NCI-H2196 treated with DMSO at 0.1 percent for 48 hours (cell line): ENCODE measurements around the gene ITPA.
"Not testable (repeated sequence)": the region's sequence is repeated elsewhere in the genome, so short reads cannot be mapped to it uniquely, and the experiment has no call there.

Source experiments
- DNase-seq: peaks from one replicate; lab custom pipeline; 2025; ENCODE audit not compliant: unreplicated experiment; lab: John Stamatoyannopoulos, UW

ITPA gene

GRCh38 chr20:3172933-3173609 lies 36.2 kb upstream of the ITPA start, which contains the start of gene LZTS3:
Gene LZTS3, minus strand, starts transcription at chr20:3173549. Its CDS starts 6,386 bp downstream, at chr20:3167163.
- DNase-seq: no peak

GRCh38 chr20:3173610-3174441 lies 35.5 kb upstream of the ITPA start:
- peak; percentile 68 for DNase-seq

- DNase-seq: no peak
These were observed 34.6 kb upstream of the ITPA start for GRCh38 chr20:3174442-3175261.

GRCh38 chr20:3175270-3175669 lies 34.0 kb upstream of the ITPA start:
- DNase-seq: no peak

GRCh38 chr20:3177746-3178485 lies 31.4 kb upstream of the ITPA start:
- DNase-seq: no peak

GRCh38 chr20:3180319-3180718 lies 29.0 kb upstream of the ITPA start:
- DNase-seq: no peak

- no peak for DNase-seq
These were observed 28.0 kb upstream of the ITPA start for GRCh38 chr20:3181270-3181669.

- not testable (repeated sequence) for DNase-seq
These were observed 26.9 kb upstream of the ITPA start for GRCh38 chr20:3182429-3182828.

- no peak for DNase-seq
These were observed 25.2 kb upstream of the ITPA start for GRCh38 chr20:3183896-3184612.

GRCh38 chr20:3187861-3188260 lies 21.4 kb upstream of the ITPA start:
- not testable (repeated sequence) for DNase-seq

GRCh38 chr20:3188823-3189413 lies 20.4 kb upstream of the ITPA start:
- no peak for DNase-seq

- DNase-seq: no peak
These were observed 19.7 kb upstream of the ITPA start for GRCh38 chr20:3189561-3190131.

GRCh38 chr20:3190681-3191111 lies 18.6 kb upstream of the ITPA start:
- DNase-seq: no peak

- DNase-seq: no peak
These were observed 16.9 kb upstream of the ITPA start for GRCh38 chr20:3192226-3193015.

GRCh38 chr20:3193806-3194616 lies 15.3 kb upstream of the ITPA start:
- no peak for DNase-seq

- no peak for DNase-seq
These were observed 14.5 kb upstream of the ITPA start for GRCh38 chr20:3194617-3195280.

- DNase-seq: no peak
These were observed 13.6 kb upstream of the ITPA start for GRCh38 chr20:3195590-3196237.
